ENCODE measurements around the gene PLVAP.

The PLVAP gene

GRCh38 chr19:17385878-17386611 is 8.9 kb upstream of the PLVAP start:
- H3K27ac ChIP-seq (ENCODE audit: low read depth, low read length): no peak overlapping the region
- no peaks in the 10 kb centered on the region for H3K9me2 ChIP-seq (replicated peaks; ENCODE audit: insufficient read depth, low read length)
- H2AFZ ChIP-seq (ENCODE audit: low read depth, low read length, severe bottlenecking): no peak overlapping the region
- H3K27me3 ChIP-seq (ENCODE audit: low read length): no peaks in the 10 kb centered on the region
- no peaks in the 10 kb centered on the region for H3K36me3 ChIP-seq (ENCODE audit: low read length)
- TF ChIP-seq EZH2phosphoT487 (conservative IDR thresholded peaks at IDR 0.05; ENCODE audit: low read length) (no peak), CTCF (IDR thresholded peaks at IDR 0.05; ENCODE audit: insufficient read depth, low read length, poor library complexity, severe bottlenecking) (peak; percentile 85)
- no peaks in the 10 kb centered on the region for H3K9me3 ChIP-seq (ENCODE audit: insufficient read depth, low read length)
- H3K9ac ChIP-seq (ENCODE audit: low read length): no peak overlapping the region
- H4K20me1 ChIP-seq (ENCODE audit: low read depth, low read length): no peaks in the 10 kb centered on the region
- H3K4me3 ChIP-seq (ENCODE audit: insufficient read depth, low read length, poor library complexity, severe bottlenecking): no peak overlapping the region
- H3F3A ChIP-seq (ENCODE audit: insufficient read depth): peaks cover 10% of the 10 kb centered on the region; the same call in 1 of the 2 replicates
- H3K4me2 ChIP-seq (ENCODE audit: low read depth, low read length, poor library complexity, severe bottlenecking): no peak overlapping the region
- H3K79me2 ChIP-seq (ENCODE audit: insufficient read depth, low read length): no peaks in the 10 kb centered on the region

- H3K9me3 ChIP-seq (ENCODE audit: insufficient read depth, low read length): no peaks in the 10 kb centered on the region
- no peaks in the 10 kb centered on the region for H3K79me2 ChIP-seq (ENCODE audit: insufficient read depth, low read length)
- H3K27me3 ChIP-seq (ENCODE audit: low read length): no peaks in the 10 kb centered on the region
- H3F3A ChIP-seq (ENCODE audit: insufficient read depth): peaks cover 10% of the 10 kb centered on the region; the same call in 1 of the 2 replicates
- no peak overlapping the region for H3K27ac ChIP-seq (ENCODE audit: low read depth, low read length)
- TF ChIP-seq CTCF (IDR thresholded peaks at IDR 0.05; ENCODE audit: insufficient read depth, low read length, poor library complexity, severe bottlenecking) (no peak), EZH2phosphoT487 (conservative IDR thresholded peaks at IDR 0.05; ENCODE audit: low read length) (no peak)
- H3K9ac ChIP-seq (ENCODE audit: low read length): no peak overlapping the region
- no peaks in the 10 kb centered on the region for H3K9me2 ChIP-seq (replicated peaks; ENCODE audit: insufficient read depth, low read length)
- no peak overlapping the region for H2AFZ ChIP-seq (ENCODE audit: low read depth, low read length, severe bottlenecking)
- no peaks in the 10 kb centered on the region for H3K36me3 ChIP-seq (ENCODE audit: low read length)
- H3K4me2 ChIP-seq (ENCODE audit: low read depth, low read length, poor library complexity, severe bottlenecking): no peak overlapping the region
- H4K20me1 ChIP-seq (ENCODE audit: low read depth, low read length): no peaks in the 10 kb centered on the region
- H3K4me3 ChIP-seq (ENCODE audit: insufficient read depth, low read length, poor library complexity, severe bottlenecking): no peak overlapping the region
Observed at GRCh38 chr19:17380426-17381138, 3.4 kb upstream of the PLVAP start.

- Histone ChIP-seq H3K36me3 (ENCODE audit: low read length) (no peaks in the 10 kb centered on the region), H3K79me2 (ENCODE audit: insufficient read depth, low read length) (no peaks in the 10 kb centered on the region), H3K9me3 (ENCODE audit: insufficient read depth, low read length) (no peaks in the 10 kb centered on the region), H3F3A (ENCODE audit: insufficient read depth) (peaks cover 12% of the 10 kb centered on the region; the same call in 1 of the 2 replicates), H2AFZ (ENCODE audit: low read depth, low read length, severe bottlenecking) (no peak overlapping the region), H3K4me3 (ENCODE audit: insufficient read depth, low read length, poor library complexity, severe bottlenecking) (no peak overlapping the region), H4K20me1 (ENCODE audit: low read depth, low read length) (no peaks in the 10 kb centered on the region), H3K9me2 (replicated peaks; ENCODE audit: insufficient read depth, low read length) (no peaks in the 10 kb centered on the region), H3K4me2 (ENCODE audit: low read depth, low read length, poor library complexity, severe bottlenecking) (no peak overlapping the region), H3K27ac (ENCODE audit: low read depth, low read length) (no peak overlapping the region), H3K27me3 (ENCODE audit: low read length) (no peaks in the 10 kb centered on the region), H3K9ac (ENCODE audit: low read length) (no peak overlapping the region)
- TF ChIP-seq CTCF (IDR thresholded peaks at IDR 0.05; ENCODE audit: insufficient read depth, low read length, poor library complexity, severe bottlenecking) (no peak), EZH2phosphoT487 (conservative IDR thresholded peaks at IDR 0.05; ENCODE audit: low read length) (no peak)
Observed at GRCh38 chr19:17379221-17379631, 2.1 kb upstream of the PLVAP start.
